Hepatocyte (in vitro differentiated cells): Measurements from ENCODE around the gene NOTCH4.

ENCODE experiments used
- EZH2 ChIP-seq: fragments of 200-600 bp; sonication (generic); IDR thresholded peaks from 2 replicates; pipeline ENCODE4 v1.6.1; 2016; ENCODE audit warnings: antibody characterized with exemption, mild to moderate bottlenecking, borderline replicate concordance
- TF ChIP-seq, protein P1 (sequence below): fragments of 200-600 bp; sonication (generic); IDR thresholded peaks from 2 replicates; pipeline ENCODE4 v1.5.1; 2016; ENCODE audit warnings: antibody characterized with exemption, mild to moderate bottlenecking; ENCODE audit not compliant: poor library complexity

DNA sequence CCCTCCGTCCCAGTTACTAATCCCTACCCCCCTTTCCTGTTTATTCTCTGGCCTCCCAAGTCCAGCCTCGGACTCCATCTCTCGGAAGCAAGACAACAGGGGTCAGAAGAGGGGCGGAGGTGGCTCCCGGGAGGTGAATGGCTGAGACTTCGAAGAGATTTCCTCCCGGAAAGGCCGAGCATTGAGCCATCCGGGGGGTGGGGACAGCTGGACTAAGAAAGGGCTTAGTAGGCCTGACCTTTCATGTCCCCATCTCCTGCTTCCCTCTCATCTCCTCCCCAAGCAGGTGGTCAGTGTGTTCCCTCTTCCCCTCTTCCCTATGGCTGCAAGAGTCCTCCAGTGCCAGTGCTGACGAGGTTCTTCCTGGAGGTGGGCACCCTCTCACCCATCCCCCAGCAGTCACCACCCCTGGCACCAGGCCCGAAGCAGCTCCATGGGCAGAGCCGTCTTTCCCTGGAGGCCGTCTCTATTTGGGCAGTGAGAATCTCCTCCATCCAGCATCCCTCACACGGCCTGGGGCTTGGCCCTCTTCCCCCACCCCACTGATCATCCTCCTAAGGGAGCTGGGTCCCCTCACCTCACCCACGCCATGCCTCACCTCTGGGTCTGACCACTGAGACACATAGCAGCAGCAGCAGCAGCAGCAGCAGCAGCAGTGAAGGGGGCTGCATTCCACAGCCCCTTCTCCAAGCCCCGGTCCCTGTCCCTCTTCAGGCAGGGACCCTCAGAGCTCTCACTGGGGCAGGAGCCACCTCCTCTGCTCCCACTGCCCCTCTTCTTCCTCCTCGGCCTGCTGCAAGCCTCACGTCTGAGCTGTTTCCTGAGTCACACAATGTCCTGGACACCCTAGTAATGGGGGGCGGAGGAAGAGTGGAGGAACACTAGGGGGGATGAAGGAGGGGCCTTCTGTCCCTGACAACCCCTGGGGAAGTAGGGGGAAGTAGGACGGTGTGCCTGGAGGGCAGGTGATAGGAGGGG, at the start of gene NOTCH4:
- TF ChIP-seq, protein P1, sequence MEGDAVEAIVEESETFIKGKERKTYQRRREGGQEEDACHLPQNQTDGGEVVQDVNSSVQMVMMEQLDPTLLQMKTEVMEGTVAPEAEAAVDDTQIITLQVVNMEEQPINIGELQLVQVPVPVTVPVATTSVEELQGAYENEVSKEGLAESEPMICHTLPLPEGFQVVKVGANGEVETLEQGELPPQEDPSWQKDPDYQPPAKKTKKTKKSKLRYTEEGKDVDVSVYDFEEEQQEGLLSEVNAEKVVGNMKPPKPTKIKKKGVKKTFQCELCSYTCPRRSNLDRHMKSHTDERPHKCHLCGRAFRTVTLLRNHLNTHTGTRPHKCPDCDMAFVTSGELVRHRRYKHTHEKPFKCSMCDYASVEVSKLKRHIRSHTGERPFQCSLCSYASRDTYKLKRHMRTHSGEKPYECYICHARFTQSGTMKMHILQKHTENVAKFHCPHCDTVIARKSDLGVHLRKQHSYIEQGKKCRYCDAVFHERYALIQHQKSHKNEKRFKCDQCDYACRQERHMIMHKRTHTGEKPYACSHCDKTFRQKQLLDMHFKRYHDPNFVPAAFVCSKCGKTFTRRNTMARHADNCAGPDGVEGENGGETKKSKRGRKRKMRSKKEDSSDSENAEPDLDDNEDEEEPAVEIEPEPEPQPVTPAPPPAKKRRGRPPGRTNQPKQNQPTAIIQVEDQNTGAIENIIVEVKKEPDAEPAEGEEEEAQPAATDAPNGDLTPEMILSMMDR: no peak
- no peak for TF ChIP-seq EZH2
